GM12892 (cell line): ENCODE results near the gene TOR3A.
"Not testable (repeated sequence)": the region's sequence is repeated elsewhere in the genome, so short reads cannot be mapped to it uniquely, and the experiment has no call there.

Experiments
- POLR2A ChIP-seq: IDR thresholded peaks from 2 replicates; pipeline ENCODE4 v1.6.1; 2011; ENCODE audit warnings: low read depth, low read length, control low read depth
- POLR2AphosphoS5 ChIP-seq: IDR thresholded peaks from 2 replicates; pipeline ENCODE4 v1.6.1; 2011; ENCODE audit warnings: low read depth, low read length, control low read depth

- TF ChIP-seq POLR2A, POLR2AphosphoS5: not testable (repeated sequence)
Observed at GRCh38 chr1:179135168-179135567, 53.3 kb downstream of the TOR3A start.
